HG02759 (cell line): ENCODE data around the gene SH3BGRL3.
"Not testable (repeated sequence)": the region's sequence is repeated elsewhere in the genome, so short reads cannot be mapped to it uniquely, and the experiment has no call there.

ENCODE experiments used
- ATAC-seq: cut with Tn5 transposase; IDR thresholded peaks from one replicate; pipeline ENCODE4 v1.9.1; 2021; ENCODE audit warnings: mild to moderate bottlenecking, moderate library complexity; ENCODE audit not compliant: unreplicated experiment

The SH3BGRL3 gene

GRCh38 chr1:26279456-26280332, at the start of gene SH3BGRL3:
SH3BGRL3 (plus strand) TSS chr1:26280086; CDS start chr1:26280156, 70 bp downstream.
- ATAC-seq, result peak; percentile 70

- not testable (repeated sequence) for ATAC-seq
Measured at GRCh38 chr1:26230682-26231081, 49.2 kb upstream of the SH3BGRL3 start.

- peak; percentile 89 for ATAC-seq
Measured at GRCh38 chr1:26233903-26234643, 45.8 kb upstream of the SH3BGRL3 start, which contains the start of gene CEP85. CEP85 (plus strand) TSS chr1:26234200; CDS start chr1:26239784, 5,584 bp downstream.

- ATAC-seq, result no peak
Measured at GRCh38 chr1:26234644-26235370, 45.1 kb upstream of the SH3BGRL3 start.

- no peak for ATAC-seq
Measured at GRCh38 chr1:26237230-26237966, 42.5 kb upstream of the SH3BGRL3 start.

GRCh38 chr1:26239936-26240335, 40.0 kb upstream of the SH3BGRL3 start:
- ATAC-seq, result no peak

GRCh38 chr1:26252718-26253117, 27.2 kb upstream of the SH3BGRL3 start:
- ATAC-seq, result no peak

- no peak for ATAC-seq
Measured at GRCh38 chr1:26254404-26254803, 25.5 kb upstream of the SH3BGRL3 start.

GRCh38 chr1:26257222-26257621, 22.7 kb upstream of the SH3BGRL3 start:
- ATAC-seq, result no peak

- ATAC-seq, result no peak
Measured at GRCh38 chr1:26259005-26259404, 20.9 kb upstream of the SH3BGRL3 start.

- ATAC-seq, result no peak
Measured at GRCh38 chr1:26259578-26259977, 20.3 kb upstream of the SH3BGRL3 start.

GRCh38 chr1:26263212-26263611, 16.7 kb upstream of the SH3BGRL3 start:
- no peak for ATAC-seq

- no peak for ATAC-seq
Measured at GRCh38 chr1:26265405-26265804, 14.5 kb upstream of the SH3BGRL3 start.

GRCh38 chr1:26268290-26269197, 11.3 kb upstream of the SH3BGRL3 start:
- ATAC-seq, result no peak

GRCh38 chr1:26269198-26269550, 10.7 kb upstream of the SH3BGRL3 start:
- no peak for ATAC-seq

GRCh38 chr1:26274801-26275425, 5.0 kb upstream of the SH3BGRL3 start:
- ATAC-seq, result no peak

- ATAC-seq, result peak; percentile 33
Measured at GRCh38 chr1:26275580-26276431, 4.1 kb upstream of the SH3BGRL3 start.

- ATAC-seq, result no peak
Measured at GRCh38 chr1:26276432-26276838, 3.5 kb upstream of the SH3BGRL3 start.
